Fibroblast of pulmonary artery (primary cell): ENCODE results near the gene CYP3A5.

ENCODE experiments used
- DNase-seq: peaks from one replicate; pipeline ENCODE4 v3.0.0-alpha.2; 2010; ENCODE audit warnings: low read depth
- H3K4me3 ChIP-seq: replicated peaks from 2 replicates; pipeline ENCODE4 v1.5.1; 2011; ENCODE audit warnings: low read depth, mild to moderate bottlenecking, control low read depth, low read length, moderate library complexity
- CTCF ChIP-seq: IDR thresholded peaks from 2 replicates; pipeline ENCODE4 v1.5.1; 2011; ENCODE audit warnings: mild to moderate bottlenecking, control low read depth, low read length, inconsistent platforms; ENCODE audit errors: missing control alignments

The CYP3A5 gene

GRCh38 chr7:99677648-99678045 lies 2.1 kb downstream of the CYP3A5 start:
- no peak overlapping the region for H3K4me3 ChIP-seq
- DNase-seq, result no peak
- TF ChIP-seq CTCF, result no peak

GRCh38 chr7:99677013-99677647 lies 2.7 kb downstream of the CYP3A5 start:
- H3K4me3 ChIP-seq, result no peak overlapping the region
- no peak for DNase-seq

GRCh38 chr7:99674995-99675742 lies 4.6 kb downstream of the CYP3A5 start:
- DNase-seq, result no peak
- no peak for TF ChIP-seq CTCF
- no peak overlapping the region for H3K4me3 ChIP-seq

More at GRCh38 chr7:99677013-99677647, 2.7 kb downstream of the CYP3A5 start:
- no peak for TF ChIP-seq CTCF

GRCh38 chr7:99672573-99672972 lies 7.2 kb downstream of the CYP3A5 start:
- DNase-seq, result no peak
- no peak for TF ChIP-seq CTCF
- no peak overlapping the region for H3K4me3 ChIP-seq

GRCh38 chr7:99669782-99670181 lies 10.0 kb downstream of the CYP3A5 start:
- no peak overlapping the region for H3K4me3 ChIP-seq
- no peak for DNase-seq
- no peak for TF ChIP-seq CTCF

GRCh38 chr7:99668541-99668940 lies 11.3 kb downstream of the CYP3A5 start:
- DNase-seq, result no peak
- TF ChIP-seq CTCF, result no peak
- H3K4me3 ChIP-seq, result no peak overlapping the region

- DNase-seq, result no peak
- no peak for TF ChIP-seq CTCF
- H3K4me3 ChIP-seq, result no peak overlapping the region
Observed at GRCh38 chr7:99667179-99667578, 12.6 kb downstream of the CYP3A5 start.
